T-helper 2 cell treated with Interferon-gamma antibody and Interleukin-4, amounts not matched to agents 5 μg/mL and 100 μg/mL, for 36 hours (primary cell): ENCODE data around the gene CFAP61.
A peak's percentile ranks its signal among the peaks of the same experiment; 100 is the strongest.
"Not testable (repeated sequence)": the region's sequence is repeated elsewhere in the genome, so short reads cannot be mapped to it uniquely, and the experiment has no call there.

Experiments used
- DNase-seq: peaks from one replicate; pipeline ENCODE4 v3.0.0; 2021; ENCODE audit warnings: low spot score
- H3K27ac Mint-ChIP-seq: one replicate; pipeline ENCODE4 v1.8.0; 2021; ENCODE audit warnings: mild to moderate bottlenecking, mixed read lengths
- H3K27me3 Mint-ChIP-seq: one replicate; pipeline ENCODE4 v1.8.0; 2021; ENCODE audit warnings: low read depth, mixed read lengths
- H3K36me3 Mint-ChIP-seq: one replicate; pipeline ENCODE4 v1.8.0; 2021; ENCODE audit warnings: low read depth, mixed read lengths
- H3K4me1 Mint-ChIP-seq: one replicate; pipeline ENCODE4 v1.8.0; 2021; ENCODE audit warnings: low read depth, mixed read lengths
- H3K4me3 Mint-ChIP-seq: one replicate; pipeline ENCODE4 v1.8.0; 2022; ENCODE audit warnings: mild to moderate bottlenecking, moderate library complexity, mixed read lengths
- H3K9me3 Mint-ChIP-seq: one replicate; pipeline ENCODE4 v1.8.0; 2021; ENCODE audit warnings: mixed read lengths

Gene CFAP61

GRCh38 chr20:20052074-20052970 lies at the start of gene CFAP61, which contains the start of gene CRNKL1:
Gene CFAP61, plus strand, starts transcription at chr20:20052532. Its CDS starts 4,122 bp downstream, at chr20:20056654.
Gene CRNKL1, minus strand, starts transcription at chr20:20052466. Its CDS starts 124 bp downstream, at chr20:20052342.
- Mint-ChIP-seq H3K27ac (peak within 1 kb of the TSS; percentile 95), H3K9me3 (no peaks in the 10 kb centered on the region), H3K4me1 (peaks cover 9% of the 10 kb centered on the region), H3K4me3 (peak within 1 kb of the TSS; percentile 96), H3K27me3 (no peaks in the 10 kb centered on the region), H3K36me3 (peaks cover 26% of the 10 kb centered on the region)
- peak; percentile 96 for DNase-seq

- Mint-ChIP-seq H3K4me1 (peaks cover 11% of the 10 kb centered on the region), H3K4me3 (peak overlapping the region; percentile 52), H3K9me3 (no peaks in the 10 kb centered on the region), H3K27me3 (peaks cover 33% of the 10 kb centered on the region), H3K27ac (no peak overlapping the region), H3K36me3 (no peaks in the 10 kb centered on the region)
- DNase-seq: peak; percentile 9
Observed at GRCh38 chr20:20003031-20003954, 49.0 kb upstream of the CFAP61 start.

GRCh38 chr20:20003955-20004322 lies 48.4 kb upstream of the CFAP61 start:
- Mint-ChIP-seq H3K4me3 (peak overlapping the region; percentile 52), H3K4me1 (peaks cover 11% of the 10 kb centered on the region), H3K27me3 (peaks cover 33% of the 10 kb centered on the region)
- DNase-seq, H3K36me3 Mint-ChIP-seq, H3K9me3 Mint-ChIP-seq, H3K27ac Mint-ChIP-seq: not testable (repeated sequence)

GRCh38 chr20:20005342-20005741 lies 47.0 kb upstream of the CFAP61 start:
- DNase-seq: no peak
- H3K27ac Mint-ChIP-seq: no peak overlapping the region
- peaks cover 11% of the 10 kb centered on the region for H3K4me1 Mint-ChIP-seq
- peaks cover 34% of the 10 kb centered on the region for H3K27me3 Mint-ChIP-seq
- H3K9me3 Mint-ChIP-seq: no peaks in the 10 kb centered on the region
- H3K36me3 Mint-ChIP-seq: no peaks in the 10 kb centered on the region
- H3K4me3 Mint-ChIP-seq: no peak overlapping the region

- Mint-ChIP-seq H3K4me1 (no peaks in the 10 kb centered on the region), H3K4me3 (no peak overlapping the region), H3K9me3 (no peaks in the 10 kb centered on the region), H3K27ac (no peak overlapping the region), H3K36me3 (no peaks in the 10 kb centered on the region), H3K27me3 (peaks cover 4% of the 10 kb centered on the region)
- DNase-seq: no peak
Observed at GRCh38 chr20:20009784-20010253, 42.5 kb upstream of the CFAP61 start.

GRCh38 chr20:20010639-20011500 lies 41.5 kb upstream of the CFAP61 start:
- H3K4me3 Mint-ChIP-seq: no peak overlapping the region
- H3K27ac Mint-ChIP-seq: no peak overlapping the region
- no peak for DNase-seq
- H3K4me1 Mint-ChIP-seq: no peaks in the 10 kb centered on the region
- peaks cover 4% of the 10 kb centered on the region for H3K27me3 Mint-ChIP-seq
- no peaks in the 10 kb centered on the region for H3K9me3 Mint-ChIP-seq
- H3K36me3 Mint-ChIP-seq: no peaks in the 10 kb centered on the region

GRCh38 chr20:20012541-20012940 lies 39.8 kb upstream of the CFAP61 start:
- no peak overlapping the region for H3K4me3 Mint-ChIP-seq
- peaks cover 4% of the 10 kb centered on the region for H3K27me3 Mint-ChIP-seq
- no peak overlapping the region for H3K27ac Mint-ChIP-seq
- H3K36me3 Mint-ChIP-seq: no peaks in the 10 kb centered on the region
- H3K9me3 Mint-ChIP-seq: no peaks in the 10 kb centered on the region
- H3K4me1 Mint-ChIP-seq: peaks cover 6% of the 10 kb centered on the region
- DNase-seq: no peak

- Mint-ChIP-seq H3K27me3 (peaks cover 4% of the 10 kb centered on the region), H3K36me3 (peaks cover 8% of the 10 kb centered on the region), H3K4me3 (no peak overlapping the region), H3K4me1 (peaks cover 19% of the 10 kb centered on the region), H3K27ac (no peak overlapping the region), H3K9me3 (no peaks in the 10 kb centered on the region)
- DNase-seq: no peak
Observed at GRCh38 chr20:20014659-20015058, 37.7 kb upstream of the CFAP61 start.

GRCh38 chr20:20017001-20017843 lies 35.1 kb upstream of the CFAP61 start, which contains the start of gene NAA20:
Gene NAA20, plus strand, starts transcription at chr20:20017362. Its CDS starts 35 bp downstream, at chr20:20017397.
- Mint-ChIP-seq H3K4me3 (peak within 1 kb of the TSS; percentile 92), H3K36me3 (peaks cover 9% of the 10 kb centered on the region), H3K9me3 (no peaks in the 10 kb centered on the region), H3K27me3 (no peaks in the 10 kb centered on the region), H3K27ac (peak within 1 kb of the TSS; percentile 86), H3K4me1 (peaks cover 38% of the 10 kb centered on the region)
- DNase-seq: peak; percentile 90

GRCh38 chr20:20017844-20018185 lies 34.5 kb upstream of the CFAP61 start:
- DNase-seq: no peak
- H3K36me3 Mint-ChIP-seq: peaks cover 9% of the 10 kb centered on the region
- H3K4me3 Mint-ChIP-seq: peak overlapping the region; percentile 92
- no peaks in the 10 kb centered on the region for H3K9me3 Mint-ChIP-seq
- no peaks in the 10 kb centered on the region for H3K27me3 Mint-ChIP-seq
- peaks cover 44% of the 10 kb centered on the region for H3K4me1 Mint-ChIP-seq
- H3K27ac Mint-ChIP-seq: peak overlapping the region; percentile 79

GRCh38 chr20:20018366-20018765 lies 34.0 kb upstream of the CFAP61 start:
- peaks cover 10% of the 10 kb centered on the region for H3K36me3 Mint-ChIP-seq
- no peak for DNase-seq

GRCh38 chr20:20019123-20019522 lies 33.2 kb upstream of the CFAP61 start:
- no peaks in the 10 kb centered on the region for H3K9me3 Mint-ChIP-seq
- peak overlapping the region; percentile 34 for H3K27ac Mint-ChIP-seq
- H3K4me3 Mint-ChIP-seq: peak overlapping the region; percentile 92

More at GRCh38 chr20:20018366-20018765, 34.0 kb upstream of the CFAP61 start:
- Mint-ChIP-seq H3K9me3 (no peaks in the 10 kb centered on the region), H3K4me3 (peak overlapping the region; percentile 92), H3K4me1 (peaks cover 45% of the 10 kb centered on the region), H3K27ac (peak overlapping the region; percentile 3), H3K27me3 (no peaks in the 10 kb centered on the region)

More at GRCh38 chr20:20019123-20019522, 33.2 kb upstream of the CFAP61 start:
- DNase-seq: no peak
- H3K27me3 Mint-ChIP-seq: no peaks in the 10 kb centered on the region
- H3K36me3 Mint-ChIP-seq: peaks cover 13% of the 10 kb centered on the region
- peaks cover 48% of the 10 kb centered on the region for H3K4me1 Mint-ChIP-seq
